ENCODE results near the gene DNAJC4. TPM values are rescaled to one million over a fixed set of nuclear protein-coding genes. Genes with fewer than 3 reads are reported as not detected.

Gene DNAJC4
- total and polyA plus RNA-seq, 9 of the 15 experiments (the other 6 are each of a cell fraction or from before 2014, with no cell fraction given): 4.0 to 32.6 (median 19.9) TPM

GRCh38 chr11:64185693-64186491 lies 44.5 kb upstream of the DNAJC4 start, which contains the start of gene STIP1 (continued):
- TF ChIP-seq AFF4 (CRISPR knock-in tag; IDR thresholded peaks at IDR 0.05): peak; percentile 0; the same call in 1 of the 2 replicates
- 0 out of 2 replicates have a peak, but pooled peaks have one; percentile 21 for TF ChIP-seq BCOR (IDR thresholded peaks at IDR 0.05)
- TF ChIP-seq ZFX (CRISPR knock-in tag; IDR thresholded peaks at IDR 0.05): peak; percentile 80; the same call in 1 of the 2 replicates
- peak; percentile 41; the same call in 1 of the 2 replicates for TF ChIP-seq GABPB1 (CRISPR knock-in tag; IDR thresholded peaks at IDR 0.05)
- no peak for TF ChIP-seq RFX1 (IDR thresholded peaks at IDR 0.05)
- peak; percentile 41; the same call in 1 of the 2 replicates for TF ChIP-seq ETS1 (conservative IDR thresholded peaks at IDR 0.05; ENCODE audit: control insufficient read depth, low read depth, low read length)
- no peak for TF ChIP-seq KHSRP (IDR thresholded peaks at IDR 0.05)
- no peak for TF ChIP-seq XRCC5 (IDR thresholded peaks at IDR 0.05; ENCODE audit: low read depth, low read length)
